Measurements from ENCODE around the gene RDH13. TPM values are rescaled to one million over a fixed set of nuclear protein-coding genes. Genes with fewer than 3 reads are reported as not detected.

RDH13 gene
- total RNA-seq, 1 donor from 2014 or later: 85.7 TPM

DNA sequence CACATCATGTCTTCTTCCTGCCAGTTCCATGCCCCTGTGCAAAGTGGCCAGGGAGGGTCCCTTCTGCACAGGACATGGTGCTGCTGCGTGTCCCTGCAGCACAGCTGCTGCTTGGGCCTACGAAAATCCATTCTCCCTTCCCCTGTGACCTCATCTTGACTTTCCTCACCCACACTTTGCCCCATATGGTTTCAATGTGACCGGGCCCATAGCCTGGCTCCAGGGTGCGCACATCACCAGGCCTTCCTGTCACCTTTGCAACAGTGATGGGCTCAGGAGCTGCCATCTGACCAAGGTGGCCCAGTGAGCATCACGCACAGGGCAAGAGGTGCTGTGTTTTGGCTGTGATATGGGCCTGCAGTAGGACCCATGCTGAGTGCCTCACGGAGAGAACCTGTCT is 43.6 kb upstream of the RDH13 start:
- no peak overlapping the region for H3K27ac Mint-ChIP-seq
- H3K9me3 Mint-ChIP-seq: peaks cover 3% of the 10 kb centered on the region
- TF ChIP-seq, protein P1, sequence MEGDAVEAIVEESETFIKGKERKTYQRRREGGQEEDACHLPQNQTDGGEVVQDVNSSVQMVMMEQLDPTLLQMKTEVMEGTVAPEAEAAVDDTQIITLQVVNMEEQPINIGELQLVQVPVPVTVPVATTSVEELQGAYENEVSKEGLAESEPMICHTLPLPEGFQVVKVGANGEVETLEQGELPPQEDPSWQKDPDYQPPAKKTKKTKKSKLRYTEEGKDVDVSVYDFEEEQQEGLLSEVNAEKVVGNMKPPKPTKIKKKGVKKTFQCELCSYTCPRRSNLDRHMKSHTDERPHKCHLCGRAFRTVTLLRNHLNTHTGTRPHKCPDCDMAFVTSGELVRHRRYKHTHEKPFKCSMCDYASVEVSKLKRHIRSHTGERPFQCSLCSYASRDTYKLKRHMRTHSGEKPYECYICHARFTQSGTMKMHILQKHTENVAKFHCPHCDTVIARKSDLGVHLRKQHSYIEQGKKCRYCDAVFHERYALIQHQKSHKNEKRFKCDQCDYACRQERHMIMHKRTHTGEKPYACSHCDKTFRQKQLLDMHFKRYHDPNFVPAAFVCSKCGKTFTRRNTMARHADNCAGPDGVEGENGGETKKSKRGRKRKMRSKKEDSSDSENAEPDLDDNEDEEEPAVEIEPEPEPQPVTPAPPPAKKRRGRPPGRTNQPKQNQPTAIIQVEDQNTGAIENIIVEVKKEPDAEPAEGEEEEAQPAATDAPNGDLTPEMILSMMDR (IDR thresholded peaks at IDR 0.05; ENCODE audit: unreplicated experiment): no peak
- DNase-seq (ENCODE audit: low spot score in 2 of 2, unreplicated experiment in 2 of 2): no peak
- H3K4me1 Mint-ChIP-seq: no peaks in the 10 kb centered on the region
- no peak overlapping the region for H3K4me3 Mint-ChIP-seq
- no peaks in the 10 kb centered on the region for H3K27me3 Mint-ChIP-seq (ENCODE audit: low read depth)
- peaks cover 30% of the 10 kb centered on the region for H3K36me3 Mint-ChIP-seq

- Mint-ChIP-seq H3K27ac (no peak overlapping the region), H3K9me3 (peaks cover 3% of the 10 kb centered on the region), H3K27me3 (ENCODE audit: low read depth) (no peaks in the 10 kb centered on the region), H3K36me3 (peaks cover 28% of the 10 kb centered on the region), H3K4me1 (no peaks in the 10 kb centered on the region), H3K4me3 (no peak overlapping the region)
- TF ChIP-seq, protein P1 (IDR thresholded peaks at IDR 0.05; ENCODE audit: unreplicated experiment): no peak
- DNase-seq (ENCODE audit: low spot score in 2 of 2, unreplicated experiment in 2 of 2): no peak
These were observed 42.3 kb upstream of the RDH13 start for GRCh38 chr19:55105237-55105636.

- no peak for DNase-seq (ENCODE audit: low spot score in 2 of 2, unreplicated experiment in 2 of 2)
- no peak overlapping the region for H3K4me3 Mint-ChIP-seq
- peaks cover 22% of the 10 kb centered on the region for H3K36me3 Mint-ChIP-seq
- no peaks in the 10 kb centered on the region for H3K27me3 Mint-ChIP-seq (ENCODE audit: low read depth)
- no peak overlapping the region for H3K27ac Mint-ChIP-seq
- TF ChIP-seq, protein P1 (IDR thresholded peaks at IDR 0.05; ENCODE audit: unreplicated experiment): no peak
- no peaks in the 10 kb centered on the region for H3K4me1 Mint-ChIP-seq
- peaks cover 3% of the 10 kb centered on the region for H3K9me3 Mint-ChIP-seq
These were observed 40.2 kb upstream of the RDH13 start for GRCh38 chr19:55103190-55103589.

GRCh38 chr19:55101261-55101660 is 38.3 kb upstream of the RDH13 start:
- no peak for DNase-seq (ENCODE audit: low spot score in 2 of 2, unreplicated experiment in 2 of 2)
- H3K36me3 Mint-ChIP-seq: peaks cover 19% of the 10 kb centered on the region
- H3K4me3 Mint-ChIP-seq: no peak overlapping the region
- TF ChIP-seq, protein P1 (IDR thresholded peaks at IDR 0.05; ENCODE audit: unreplicated experiment): no peak
- peaks cover 3% of the 10 kb centered on the region for H3K9me3 Mint-ChIP-seq
- no peaks in the 10 kb centered on the region for H3K4me1 Mint-ChIP-seq
- no peaks in the 10 kb centered on the region for H3K27me3 Mint-ChIP-seq (ENCODE audit: low read depth)
- no peak overlapping the region for H3K27ac Mint-ChIP-seq

DNA sequence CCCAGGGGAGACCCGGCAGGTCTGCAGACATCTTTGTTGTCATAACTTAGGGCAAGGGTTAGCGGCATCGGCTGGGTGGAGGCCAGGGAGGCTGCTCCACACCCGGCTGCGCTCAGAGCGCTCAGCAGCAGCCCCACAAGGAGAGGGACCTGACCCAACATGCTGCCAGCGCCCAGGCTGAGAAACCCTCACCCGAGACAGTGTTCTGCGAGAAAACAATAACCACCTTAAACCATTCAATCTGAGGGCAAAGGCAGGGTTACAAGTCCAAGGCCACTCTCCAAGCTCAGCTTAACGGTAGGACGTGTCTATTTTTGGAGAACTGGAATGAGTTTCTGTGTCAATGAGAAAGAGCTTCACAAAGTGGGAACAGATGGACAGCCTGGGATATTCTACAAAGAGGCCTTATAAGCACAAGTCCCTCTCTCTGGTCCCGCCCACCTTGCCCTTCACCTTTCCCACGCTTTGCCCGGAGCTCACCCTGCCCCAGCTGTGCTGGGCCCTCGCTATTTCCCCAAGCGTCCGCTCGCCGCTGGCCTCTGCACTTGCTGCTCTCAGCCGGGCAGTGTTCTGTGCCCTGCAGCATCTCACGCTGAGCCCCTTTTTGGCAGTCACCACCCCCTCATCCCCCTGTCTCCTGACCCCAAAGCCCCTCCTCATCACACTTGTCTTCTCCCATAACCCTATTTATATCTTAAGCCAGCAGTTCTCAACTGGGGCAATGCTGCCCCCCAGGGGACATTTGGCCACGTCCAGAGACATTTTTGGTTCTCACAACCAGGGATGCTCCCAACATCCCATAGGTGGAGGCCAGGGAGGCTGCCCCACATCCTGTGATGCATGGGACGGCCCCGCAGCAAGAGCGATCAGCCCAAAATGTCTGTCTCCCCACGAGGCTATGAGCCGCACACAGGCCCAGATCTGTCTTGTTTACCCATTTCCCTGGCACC is 36.9 kb upstream of the RDH13 start:
- TF ChIP-seq, protein P1 (IDR thresholded peaks at IDR 0.05; ENCODE audit: unreplicated experiment): no peak
- Mint-ChIP-seq H3K27ac (no peak overlapping the region), H3K36me3 (peaks cover 20% of the 10 kb centered on the region), H3K27me3 (ENCODE audit: low read depth) (no peaks in the 10 kb centered on the region), H3K4me1 (no peaks in the 10 kb centered on the region), H3K4me3 (no peak overlapping the region), H3K9me3 (peaks cover 3% of the 10 kb centered on the region)
- no peak for DNase-seq (ENCODE audit: low spot score in 2 of 2, unreplicated experiment in 2 of 2)

Measured in mesothelial cell of epicardium (in vitro differentiated cells).